Measurements from ENCODE around the gene TMEM167A.

- no peak for TF ChIP-seq CTCF (IDR thresholded peaks at IDR 0.05)
- TF ChIP-seq POLR2AphosphoS5 (IDR thresholded peaks at IDR 0.05): no peak
Measured at GRCh38 chr5:83095957-83096539, 18.9 kb upstream of the TMEM167A start.
